Measurements from ENCODE around the gene ABL1.

DNA sequence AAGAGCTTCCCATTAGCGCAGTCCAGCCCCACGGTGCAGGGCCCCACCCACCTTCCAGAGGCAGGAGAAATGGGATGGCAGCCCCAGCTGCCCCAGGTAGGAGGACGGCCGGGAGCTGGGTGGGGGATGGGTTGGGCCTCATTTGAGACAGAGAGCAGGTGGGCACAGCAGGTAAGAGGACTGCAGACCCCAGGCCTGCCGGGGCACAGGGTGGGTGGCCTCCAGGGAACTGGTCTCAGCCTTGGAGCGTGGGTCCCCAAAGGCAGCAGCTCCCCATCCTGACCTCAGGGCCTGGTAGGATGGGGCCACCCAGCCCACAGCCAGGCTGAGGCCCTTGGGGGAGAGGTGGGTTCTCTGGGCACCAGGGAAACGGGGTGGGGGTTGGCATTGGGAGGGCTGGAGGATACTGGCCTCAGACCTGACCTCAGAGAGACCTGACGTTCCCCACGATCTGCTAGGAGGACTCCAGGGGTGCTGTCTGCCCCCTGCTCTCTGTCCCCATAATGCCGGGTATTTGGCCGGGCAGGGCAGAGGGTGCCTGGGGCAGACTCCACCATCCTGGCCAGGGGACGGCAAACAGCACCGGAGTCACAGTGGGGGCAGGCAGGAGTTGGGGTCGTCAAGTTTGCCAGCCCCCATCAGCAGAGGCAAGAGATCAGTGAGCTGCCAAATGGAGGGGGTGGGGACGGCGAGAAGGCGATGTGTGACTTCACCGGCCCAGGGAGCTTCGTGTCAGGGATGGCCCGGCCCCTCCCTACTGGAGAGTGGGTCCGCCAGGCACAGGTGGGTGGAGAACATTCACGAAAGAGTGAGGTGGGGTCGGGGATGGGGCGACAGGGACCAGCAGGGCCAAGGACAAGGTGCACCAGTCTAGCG lies 68.4 kb downstream of the ABL1 start:
- TF ChIP-seq, protein P1, sequence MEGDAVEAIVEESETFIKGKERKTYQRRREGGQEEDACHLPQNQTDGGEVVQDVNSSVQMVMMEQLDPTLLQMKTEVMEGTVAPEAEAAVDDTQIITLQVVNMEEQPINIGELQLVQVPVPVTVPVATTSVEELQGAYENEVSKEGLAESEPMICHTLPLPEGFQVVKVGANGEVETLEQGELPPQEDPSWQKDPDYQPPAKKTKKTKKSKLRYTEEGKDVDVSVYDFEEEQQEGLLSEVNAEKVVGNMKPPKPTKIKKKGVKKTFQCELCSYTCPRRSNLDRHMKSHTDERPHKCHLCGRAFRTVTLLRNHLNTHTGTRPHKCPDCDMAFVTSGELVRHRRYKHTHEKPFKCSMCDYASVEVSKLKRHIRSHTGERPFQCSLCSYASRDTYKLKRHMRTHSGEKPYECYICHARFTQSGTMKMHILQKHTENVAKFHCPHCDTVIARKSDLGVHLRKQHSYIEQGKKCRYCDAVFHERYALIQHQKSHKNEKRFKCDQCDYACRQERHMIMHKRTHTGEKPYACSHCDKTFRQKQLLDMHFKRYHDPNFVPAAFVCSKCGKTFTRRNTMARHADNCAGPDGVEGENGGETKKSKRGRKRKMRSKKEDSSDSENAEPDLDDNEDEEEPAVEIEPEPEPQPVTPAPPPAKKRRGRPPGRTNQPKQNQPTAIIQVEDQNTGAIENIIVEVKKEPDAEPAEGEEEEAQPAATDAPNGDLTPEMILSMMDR (IDR thresholded peaks at IDR 0.05; ENCODE audit: poor library complexity, severe bottlenecking): no peak
- no peak for TF ChIP-seq EZH2 (IDR thresholded peaks at IDR 0.05; ENCODE audit: borderline replicate concordance, insufficient read depth, low read length, poor library complexity, severe bottlenecking)

Data from neural cell (in vitro differentiated cells).